K562 (cell line): ENCODE results near the gene ARL13B. TPM values are rescaled to one million over a fixed set of nuclear protein-coding genes. Genes with fewer than 3 reads are reported as not detected.
A peak's percentile ranks its signal among the peaks of the same experiment; 100 is the strongest.

Experiments used
- ATAC-seq: fragments of 200-7000 bp; cut with Tn5 transposase; 3 replicates; pipeline ENCODE4 v1.9.1; 2020; ENCODE audit warnings: moderate library complexity
- BruUV-seq: library from RNA; stranded (reverse); fragments of 400-500 nt; replicated peaks from 2 replicates; lab custom pipeline; 2021; lab: Mats Ljungman, UMichigan
- CTCF ChIA-PET: fragments of 300-600 bp; formaldehyde crosslinking; extraction: SDS; loops from one replicate; lab custom pipeline; 2021; ENCODE audit warnings: low intra/inter-chr PET ratio; lab: Yijun Ruan, JAX
- POLR2A ChIA-PET: fragments of 300-600, 350-650 bp; sonication (Branson Sonifier 250); formaldehyde crosslinking; extraction: SDS; loops from one replicate; lab custom pipeline; 2021; ENCODE audit warnings: antibody characterized with exemption, inconsistent platforms; lab: Yijun Ruan, JAX
- DNase-seq, 4 experiments: peaks; one replicate each; pipeline versions ENCODE4 v3.0.0 to v3.0.0-alpha.2; 2011 to 2018; ENCODE audit warnings: low spot score in 3 of 4, mixed read lengths in 3 of 4; ENCODE audit errors: extremely low read depth in 1 of 4
- FAIRE-seq: peaks from 2 replicates; lab custom pipeline; 2011; peaks lifted over from hg19 to GRCh38; lab: Jason Lieb, UNC
- H2AFZ ChIP-seq: 2 replicates; pipeline ENCODE4 v1.6.0; 2011; ENCODE audit warnings: low read depth, low read length, control low read depth, inconsistent platforms
- H3K27ac ChIP-seq: fragments of 200-600 bp; 3 replicates; pipeline ENCODE4 v1.8.0; 2011; ENCODE audit warnings: low read depth, mild to moderate bottlenecking, control low read depth, inconsistent platforms, low read length, moderate library complexity, mixed read lengths; ENCODE audit errors: extremely low read depth
- H3K27me3 ChIP-seq, 2 experiments: fragments of 300-600 bp in 1 of 2; 2 replicates in 1 of 2; 3 replicates in 1 of 2; pipeline versions ENCODE4 v1.6.0 to v1.8.0; 2011; ENCODE audit warnings: inconsistent platforms in 2 of 2, low read length in 2 of 2, mild to moderate bottlenecking in 1 of 2, mixed read lengths in 1 of 2, moderate library complexity in 1 of 2; ENCODE audit not compliant: control insufficient read depth in 2 of 2, insufficient read depth in 2 of 2
- H3K36me3 ChIP-seq: fragments of 300-600 bp; 3 replicates; pipeline ENCODE4 v1.8.0; 2011; ENCODE audit warnings: mild to moderate bottlenecking, low read length, inconsistent platforms; ENCODE audit not compliant: control insufficient read depth, insufficient read depth
- H3K4me1 ChIP-seq, 2 experiments: fragments of 200-600 bp in 1 of 2; replicated peaks in 1 of 2; 2 replicates in 1 of 2; 3 replicates in 1 of 2; pipeline versions ENCODE4 v1.5.1 to v1.8.0; 2011; ENCODE audit warnings: inconsistent platforms in 2 of 2, low read length in 2 of 2, mild to moderate bottlenecking in 1 of 2, mixed read lengths in 1 of 2, moderate library complexity in 1 of 2; ENCODE audit not compliant: control insufficient read depth in 2 of 2, insufficient read depth in 2 of 2
- H3K4me2 ChIP-seq: 2 replicates; pipeline ENCODE4 v1.6.1; 2011; ENCODE audit warnings: low read length, control low read depth, inconsistent platforms, mixed read lengths; ENCODE audit not compliant: insufficient read depth
- H3K4me3 ChIP-seq: fragments of 200-600 bp; sonication (generic), shearing (Covaris generic); 2 replicates; pipeline ENCODE4 v1.5.1; 2016; ENCODE audit warnings: control low read depth, inconsistent platforms
- H3K79me2 ChIP-seq: fragments of 200-600 bp; 3 replicates; pipeline ENCODE4 v1.8.0; 2011; ENCODE audit warnings: low read length, inconsistent platforms; ENCODE audit not compliant: control insufficient read depth, insufficient read depth
- H3K9ac ChIP-seq, 2 experiments: 2 replicates each; pipeline versions ENCODE4 v1.6.0 to v1.6.1; 2011; ENCODE audit warnings: low read depth in 2 of 2, low read length in 2 of 2, control low read depth in 1 of 2, inconsistent platforms in 1 of 2, mild to moderate bottlenecking in 1 of 2, mixed read lengths in 1 of 2; ENCODE audit not compliant: insufficient read depth in 1 of 2
- H3K9me1 ChIP-seq: one replicate; pipeline ENCODE4 v1.6.0; 2011; ENCODE audit warnings: inconsistent platforms, mild to moderate bottlenecking, low read length, moderate library complexity; ENCODE audit not compliant: control insufficient read depth, insufficient read depth
- H3K9me3 ChIP-seq: replicated peaks from 2 replicates; pipeline ENCODE4 v1.5.1; 2011; ENCODE audit warnings: low read depth, low read length, inconsistent platforms; ENCODE audit not compliant: control insufficient read depth, insufficient read depth
- H4K20me1 ChIP-seq: replicated peaks from 2 replicates; pipeline ENCODE4 v1.6.1; 2011; ENCODE audit warnings: low read length, inconsistent platforms, mixed read lengths; ENCODE audit not compliant: control insufficient read depth, insufficient read depth
- ARID1B ChIP-seq: fragments of 450-650 bp; IDR thresholded peaks from 2 replicates; pipeline ENCODE4 v1.6.1; 2016; ENCODE audit warnings: antibody characterized with exemption, mild to moderate bottlenecking, inconsistent platforms
- CBFA2T3 ChIP-seq: fragments of 450-650 bp; IDR thresholded peaks from 2 replicates; pipeline ENCODE4 v1.6.1; 2017
- DACH1 ChIP-seq: fragments of 450-650 bp; IDR thresholded peaks from 2 replicates; pipeline ENCODE4 v1.6.1; 2018; ENCODE audit not compliant: partially characterized antibody
- NFATC3 ChIP-seq: fragments of 450-650 bp; IDR thresholded peaks from 2 replicates; pipeline ENCODE4 v1.6.1; 2017; ENCODE audit warnings: mild to moderate bottlenecking
- RFX1 ChIP-seq: fragments of 450-650 bp; IDR thresholded peaks from 2 replicates; pipeline ENCODE4 v1.6.1; 2016; ENCODE audit warnings: mild to moderate bottlenecking, moderate library complexity
- SPI1 ChIP-seq: IDR thresholded peaks from 2 replicates; pipeline ENCODE4 v1.6.1; 2011; ENCODE audit warnings: low read depth, low read length, control low read depth, borderline replicate concordance
- SRF ChIP-seq, 2 experiments: fragments of 250-450, 450-650 bp in 1 of 2; sonication (Bioruptor Pico) in 1 of 2; sonication (generic) in 1 of 2; formaldehyde crosslinking; IDR thresholded peaks; 2 replicates each; pipeline versions ENCODE4 v1.5.0 to v1.5.1; 2020 to 2022; ENCODE audit warnings: mild to moderate bottlenecking in 1 of 2, missing genetic modification reagents in 1 of 2
- TCF3 ChIP-seq: sonication (generic); formaldehyde crosslinking; IDR thresholded peaks from 2 replicates; pipeline ENCODE4 v1.4.0; 2020; ENCODE audit warnings: mild to moderate bottlenecking, missing genetic modification reagents
- TEAD4 ChIP-seq, 2 experiments: sonication (generic) in 1 of 2; formaldehyde crosslinking in 1 of 2; IDR thresholded peaks; 2 replicates each; pipeline versions ENCODE4 v1.6.1 to v1.8.0; 2012 to 2022; ENCODE audit warnings: borderline replicate concordance in 1 of 2, inconsistent platforms in 1 of 2, low read length in 1 of 2, mild to moderate bottlenecking in 1 of 2, missing genetic modification reagents in 1 of 2
- XRCC5 ChIP-seq: fragments of 200-400 bp; formaldehyde crosslinking; IDR thresholded peaks from 2 replicates; pipeline ENCODE4 v1.6.1; 2017; ENCODE audit warnings: low read depth, mild to moderate bottlenecking, low read length
- WGBS: fragments of 100-300 bp; shearing (Covaris generic); methylation state at CpG from one replicate; pipeline ENCODE4 v1.1.6; 2016; ENCODE audit warnings: low coverage, mixed read lengths; ENCODE audit not compliant: insufficient coverage; ENCODE audit errors: missing lambda C conversion rate; 5-methylcytosine and 5-hydroxymethylcytosine counted together
- in situ Hi-C: fragments of 300-500 bp; cut with MboI; formaldehyde crosslinking; loops from 4 replicates; pipeline ENCODE4 v1.15.0; 2018; ENCODE audit warnings: inconsistent platforms, mixed read lengths
- intact Hi-C: fragments of 100-400 bp; cut with micrococcal nuclease; formaldehyde crosslinking; loops from 2 replicates; pipeline ENCODE4 v1.14.2; 2022
- polyA plus RNA-seq, 8 experiments: library from polyadenylated mRNA; depleted of rRNA in 4 of 8; stranded (reverse) in 5 of 8; unstranded in 3 of 8; fragments of >200 nt; fragmentation: Nextera tagmentation in 2 of 8; fragmentation: Illumina TruSeq in 1 of 8; extraction: Ambion mirVana in 2 of 8; extraction: Trizol in 1 of 8; gene quantifications; 2 replicates each; pipeline versions ENCODE4 v1.2.1 to v1.2.3, GENCODE V29; 2011 to 2014; ENCODE audit warnings: inconsistent platforms in 1 of 8, missing spikeins in 1 of 8
- total RNA-seq, 7 experiments: library from RNA; depleted of rRNA in 6 of 7; stranded (reverse); fragments of >200 nt in 6 of 7; fragmentation: Illumina TruSeq in 2 of 7; extraction: Trizol in 2 of 7; gene quantifications; 2 replicates each; pipeline versions ENCODE4 v1.2.1 to v1.2.3, GENCODE V29; 2011 to 2021; ENCODE audit warnings: low replicate concordance in 1 of 7
- TF ChIP-seq, protein P1 (sequence below), 2 experiments: fragments of 450-650 bp; IDR thresholded peaks; 2 replicates each; pipeline ENCODE4 v1.6.1; 2018; ENCODE audit warnings: mild to moderate bottlenecking in 2 of 2, low read depth in 1 of 2; ENCODE audit not compliant: partially characterized antibody in 2 of 2
- TF ChIP-seq, protein P2 (sequence below), 2 experiments: fragments of 450-650 bp in 1 of 2; sonication (generic) in 1 of 2; formaldehyde crosslinking in 1 of 2; IDR thresholded peaks in 1 of 2; conservative IDR thresholded peaks in 1 of 2; 2 replicates each; pipeline versions ENCODE4 v1.6.1 to v1.8.1; 2016 to 2023; ENCODE audit warnings: mild to moderate bottlenecking in 2 of 2, moderate library complexity in 2 of 2, inconsistent platforms in 1 of 2, missing genetic modification reagents in 1 of 2
- TF ChIP-seq, protein P3 (sequence below): sonication (generic); IDR thresholded peaks from 2 replicates; pipeline ENCODE4 v1.6.1; 2016
- TF ChIP-seq, protein P4 (sequence below): fragments of 250-450 bp; sonication (Bioruptor Pico); IDR thresholded peaks from 2 replicates; pipeline ENCODE4 v1.5.1; 2021; ENCODE audit warnings: mild to moderate bottlenecking

Gene ARL13B
- total and polyA plus RNA-seq, 9 of the 15 experiments (the other 6 are each of a cell fraction or from before 2014, with no cell fraction given), result 4.1 to 16.9 (median 12.2) TPM

DNA sequence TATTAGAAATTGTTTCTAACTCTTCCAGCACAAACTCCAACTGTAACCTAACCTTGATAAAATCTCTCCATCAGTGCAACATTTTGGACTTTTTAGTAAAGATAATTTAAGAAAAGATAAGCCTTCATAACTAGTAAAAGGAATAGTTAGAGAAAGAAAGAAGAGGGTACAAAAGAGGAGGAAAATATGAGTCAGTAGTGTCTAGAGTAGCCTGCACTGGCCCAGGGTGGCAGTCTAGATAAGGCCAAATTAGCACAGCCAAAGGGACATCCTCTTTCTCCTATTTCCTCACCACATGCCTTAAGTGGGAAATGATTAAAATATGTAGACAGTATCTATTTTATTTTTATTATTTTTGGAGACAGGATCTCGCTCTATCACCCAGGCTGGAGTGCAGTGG lies 10.0 kb upstream of the ARL13B start:
- H3K9me3 ChIP-seq, result no peaks in the 10 kb centered on the region
- no peak overlapping the region for H3K4me3 ChIP-seq
- DNase-seq (peak in 2 of 4 experiments; percentile 36 to 59), ATAC-seq (peak; percentile 28; the same call in 1 of the 3 replicates), FAIRE-seq (peak; percentile 52)
- H3K27me3 ChIP-seq, result no peaks in the 10 kb centered on the region
- peaks cover 13% of the 10 kb centered on the region; the same call in 1 of the 3 replicates for H3K36me3 ChIP-seq
- peak overlapping the region; percentile 15 for H3K4me2 ChIP-seq
- peaks cover 2 to 19% of the 10 kb centered on the region in 2 experiments; a peak in 4 of 5 replicates for H3K4me1 ChIP-seq
- no TSS peak for BruUV-seq
- no peaks in the 10 kb centered on the region for H4K20me1 ChIP-seq
- WGBS, result 43% methylated on average over 1 of the region's 1 CpG
- ChIA-PET POLR2A (interaction anchor here (0.5 to 1.0 kb wide), 4 partner anchors 10 to 229 kb away, joined by 3 read pairs; partner anchors contain the start of gene ARL13B), CTCF (no interaction called here)
- no peaks in the 10 kb centered on the region for H3K9me1 ChIP-seq
- H2AFZ ChIP-seq, result no peak overlapping the region
- H3K79me2 ChIP-seq, result peaks cover 38% of the 10 kb centered on the region
- H3K27ac ChIP-seq, result no peak overlapping the region; the same call in 2 of the 3 replicates
- intact Hi-C loops (no loop called here), in situ Hi-C loops (no loop called here)
- no peak overlapping the region for H3K9ac ChIP-seq
- peak; percentile 92 for TF ChIP-seq NFATC3
- peak; percentile 46 for TF ChIP-seq TCF3 (CRISPR knock-in tag)
- TF ChIP-seq CBFA2T3, result peak; percentile 36
- TF ChIP-seq SRF (CRISPR knock-in tag; IDR thresholded peaks at IDR 0.05), result peak in 1 of 2 experiments; percentile 56; a peak in 1 of 4 replicates
- peak; percentile 77 for TF ChIP-seq ARID1B
- TF ChIP-seq, protein P1, sequence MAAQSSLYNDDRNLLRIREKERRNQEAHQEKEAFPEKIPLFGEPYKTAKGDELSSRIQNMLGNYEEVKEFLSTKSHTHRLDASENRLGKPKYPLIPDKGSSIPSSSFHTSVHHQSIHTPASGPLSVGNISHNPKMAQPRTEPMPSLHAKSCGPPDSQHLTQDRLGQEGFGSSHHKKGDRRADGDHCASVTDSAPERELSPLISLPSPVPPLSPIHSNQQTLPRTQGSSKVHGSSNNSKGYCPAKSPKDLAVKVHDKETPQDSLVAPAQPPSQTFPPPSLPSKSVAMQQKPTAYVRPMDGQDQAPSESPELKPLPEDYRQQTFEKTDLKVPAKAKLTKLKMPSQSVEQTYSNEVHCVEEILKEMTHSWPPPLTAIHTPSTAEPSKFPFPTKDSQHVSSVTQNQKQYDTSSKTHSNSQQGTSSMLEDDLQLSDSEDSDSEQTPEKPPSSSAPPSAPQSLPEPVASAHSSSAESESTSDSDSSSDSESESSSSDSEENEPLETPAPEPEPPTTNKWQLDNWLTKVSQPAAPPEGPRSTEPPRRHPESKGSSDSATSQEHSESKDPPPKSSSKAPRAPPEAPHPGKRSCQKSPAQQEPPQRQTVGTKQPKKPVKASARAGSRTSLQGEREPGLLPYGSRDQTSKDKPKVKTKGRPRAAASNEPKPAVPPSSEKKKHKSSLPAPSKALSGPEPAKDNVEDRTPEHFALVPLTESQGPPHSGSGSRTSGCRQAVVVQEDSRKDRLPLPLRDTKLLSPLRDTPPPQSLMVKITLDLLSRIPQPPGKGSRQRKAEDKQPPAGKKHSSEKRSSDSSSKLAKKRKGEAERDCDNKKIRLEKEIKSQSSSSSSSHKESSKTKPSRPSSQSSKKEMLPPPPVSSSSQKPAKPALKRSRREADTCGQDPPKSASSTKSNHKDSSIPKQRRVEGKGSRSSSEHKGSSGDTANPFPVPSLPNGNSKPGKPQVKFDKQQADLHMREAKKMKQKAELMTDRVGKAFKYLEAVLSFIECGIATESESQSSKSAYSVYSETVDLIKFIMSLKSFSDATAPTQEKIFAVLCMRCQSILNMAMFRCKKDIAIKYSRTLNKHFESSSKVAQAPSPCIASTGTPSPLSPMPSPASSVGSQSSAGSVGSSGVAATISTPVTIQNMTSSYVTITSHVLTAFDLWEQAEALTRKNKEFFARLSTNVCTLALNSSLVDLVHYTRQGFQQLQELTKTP (IDR thresholded peaks at IDR 0.05; ENCODE audit: low read depth in 1 of 2, partially characterized antibody in 2 of 2), result no peak
- TF ChIP-seq, protein P2, sequence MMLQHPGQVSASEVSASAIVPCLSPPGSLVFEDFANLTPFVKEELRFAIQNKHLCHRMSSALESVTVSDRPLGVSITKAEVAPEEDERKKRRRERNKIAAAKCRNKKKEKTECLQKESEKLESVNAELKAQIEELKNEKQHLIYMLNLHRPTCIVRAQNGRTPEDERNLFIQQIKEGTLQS (IDR thresholded peaks at IDR 0.05), result peak; percentile 26; the same call in 1 of the 2 replicates
- TF ChIP-seq, protein P2 (CRISPR knock-in tag; conservative IDR thresholded peaks at IDR 0.05), result no peak
- no peak for TF ChIP-seq RFX1
- TF ChIP-seq XRCC5, result no peak
- TF ChIP-seq DACH1, result no peak
- TF ChIP-seq TEAD4 (IDR thresholded peaks at IDR 0.05; ENCODE audit: low read length), result peak; percentile 16; the same call in 1 of the 2 replicates
- TF ChIP-seq TEAD4 (CRISPR knock-in tag; IDR thresholded peaks at IDR 0.05; ENCODE audit: borderline replicate concordance), result no peak
- TF ChIP-seq, protein P3, sequence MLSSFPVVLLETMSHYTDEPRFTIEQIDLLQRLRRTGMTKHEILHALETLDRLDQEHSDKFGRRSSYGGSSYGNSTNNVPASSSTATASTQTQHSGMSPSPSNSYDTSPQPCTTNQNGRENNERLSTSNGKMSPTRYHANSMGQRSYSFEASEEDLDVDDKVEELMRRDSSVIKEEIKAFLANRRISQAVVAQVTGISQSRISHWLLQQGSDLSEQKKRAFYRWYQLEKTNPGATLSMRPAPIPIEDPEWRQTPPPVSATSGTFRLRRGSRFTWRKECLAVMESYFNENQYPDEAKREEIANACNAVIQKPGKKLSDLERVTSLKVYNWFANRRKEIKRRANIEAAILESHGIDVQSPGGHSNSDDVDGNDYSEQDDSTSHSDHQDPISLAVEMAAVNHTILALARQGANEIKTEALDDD, result peak; percentile 85
- peak; percentile 27; the same call in 1 of the 2 replicates for TF ChIP-seq SPI1
- TF ChIP-seq, protein P4, sequence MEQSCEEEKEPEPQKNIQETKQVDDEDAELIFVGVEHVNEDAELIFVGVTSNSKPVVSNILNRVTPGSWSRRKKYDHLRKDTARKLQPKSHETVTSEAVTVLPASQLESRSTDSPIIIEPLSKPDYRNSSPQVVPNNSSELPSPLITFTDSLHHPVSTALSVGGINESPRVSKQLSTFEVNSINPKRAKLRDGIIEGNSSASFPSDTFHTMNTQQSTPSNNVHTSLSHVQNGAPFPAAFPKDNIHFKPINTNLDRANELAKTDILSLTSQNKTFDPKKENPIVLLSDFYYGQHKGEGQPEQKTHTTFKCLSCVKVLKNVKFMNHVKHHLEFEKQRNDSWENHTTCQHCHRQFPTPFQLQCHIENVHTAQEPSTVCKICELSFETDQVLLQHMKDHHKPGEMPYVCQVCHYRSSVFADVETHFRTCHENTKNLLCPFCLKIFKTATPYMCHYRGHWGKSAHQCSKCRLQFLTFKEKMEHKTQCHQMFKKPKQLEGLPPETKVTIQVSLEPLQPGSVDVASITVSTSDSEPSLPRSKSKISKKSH (CRISPR knock-in tag), result no peak
